Measurements from ENCODE around the gene ADPRHL1.

Gene ADPRHL1

GRCh38 chr13:113415032-113415431 lies 38.3 kb downstream of the ADPRHL1 start:
- no peak for DNase-seq (ENCODE audit: low read depth)

GRCh38 chr13:113414335-113414734 lies 39.0 kb downstream of the ADPRHL1 start:
- DNase-seq (ENCODE audit: low read depth), result no peak

DNA sequence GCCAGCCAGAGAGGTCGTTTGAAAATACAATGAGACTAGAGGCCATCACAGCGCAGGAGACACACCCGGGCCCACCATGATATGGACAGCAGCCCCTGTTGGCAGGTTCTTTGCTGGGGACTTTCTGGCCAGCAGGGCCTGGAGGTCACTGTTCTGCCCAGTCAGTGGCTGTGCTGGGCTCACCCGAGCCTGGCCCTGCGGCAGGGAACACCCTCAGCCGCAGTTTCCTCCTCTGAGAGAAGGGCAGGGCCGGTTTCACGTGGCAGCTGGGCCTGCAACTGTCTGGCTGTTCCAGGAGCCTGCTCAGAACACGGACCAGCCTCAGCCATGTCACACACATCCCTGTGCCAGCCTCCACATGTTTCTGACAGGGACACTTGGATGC lies 39.4 kb downstream of the ADPRHL1 start:
- DNase-seq (ENCODE audit: low read depth), result peak; percentile 56

DNA sequence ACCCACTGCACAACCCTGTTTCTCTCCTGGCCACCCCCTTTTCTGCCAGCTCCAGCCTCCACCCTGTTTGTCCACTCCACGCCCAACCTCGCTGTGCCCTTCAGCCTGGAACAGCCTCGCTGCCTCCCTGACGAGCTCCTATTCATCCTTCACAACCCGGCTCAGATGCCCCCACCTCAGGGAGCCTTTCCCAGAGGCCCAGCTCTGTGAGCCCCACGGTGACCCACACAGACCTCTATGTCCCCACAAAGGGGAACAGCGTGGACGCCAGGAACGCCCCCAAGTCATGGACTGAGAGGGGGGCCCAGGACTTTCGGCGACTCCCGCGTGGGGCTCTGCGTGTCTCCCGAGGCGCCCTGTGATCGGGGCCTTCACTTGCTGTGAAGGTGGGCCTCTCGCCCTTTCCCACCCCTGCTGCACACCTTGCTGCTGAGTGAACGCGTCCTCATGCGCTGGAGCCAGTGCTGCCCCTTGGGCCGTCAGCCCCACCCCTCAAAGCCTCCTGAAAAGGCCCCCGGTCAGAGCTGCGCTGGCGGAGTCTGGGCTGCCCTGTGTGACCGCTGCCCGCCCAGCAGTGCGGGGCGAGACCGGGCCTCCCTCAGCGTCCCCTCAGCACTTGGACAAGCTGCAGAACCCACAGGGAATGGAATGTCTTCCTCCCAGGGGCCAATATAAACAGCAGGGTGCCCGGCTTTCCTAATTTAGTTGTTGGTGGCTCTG lies 40.0 kb downstream of the ADPRHL1 start:
- DNase-seq (ENCODE audit: low read depth), result peak; percentile 50

GRCh38 chr13:113412440-113412839 lies 40.8 kb downstream of the ADPRHL1 start:
- DNase-seq (ENCODE audit: low read depth), result no peak

DNA sequence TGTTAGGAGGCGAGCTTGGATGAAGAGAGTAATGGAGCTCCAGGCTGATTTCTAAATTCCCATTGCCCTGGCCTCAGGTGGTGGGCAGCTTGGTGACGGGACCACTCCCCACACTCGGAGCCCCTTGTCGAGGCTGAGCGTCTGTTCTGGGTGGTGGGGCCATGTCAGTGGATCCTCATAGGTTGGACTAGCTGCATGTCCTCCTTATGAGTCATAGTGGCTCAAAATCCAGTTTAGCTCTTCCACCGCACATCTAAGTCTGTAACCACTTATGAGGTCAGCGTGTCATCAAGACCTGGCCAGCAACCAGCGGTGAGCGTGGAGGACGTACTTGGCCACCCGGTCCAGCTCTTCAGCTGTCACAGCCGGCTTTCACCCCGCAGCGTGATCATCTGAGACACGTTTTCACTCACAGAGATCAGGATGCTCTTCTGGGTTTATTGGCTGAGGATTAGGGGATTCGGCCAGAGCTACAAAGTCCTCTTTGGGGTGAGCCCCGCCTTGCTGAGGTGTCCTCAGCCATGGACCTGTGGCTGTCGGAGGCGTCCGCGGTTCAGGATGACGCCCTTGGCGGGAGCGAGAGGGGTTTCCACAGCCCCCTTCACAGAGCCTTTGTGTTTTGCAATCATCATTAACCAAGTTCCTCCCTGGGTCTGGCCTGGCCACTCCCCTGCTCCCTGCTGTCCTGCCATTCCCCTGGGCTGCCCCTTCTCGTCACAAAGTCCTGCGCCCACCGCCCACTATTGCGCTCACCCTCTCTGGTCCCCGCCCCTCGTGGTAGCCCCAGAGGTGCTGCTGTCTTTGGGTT lies 41.9 kb downstream of the ADPRHL1 start:
- DNase-seq (ENCODE audit: low read depth), result peak; percentile 98

DNA sequence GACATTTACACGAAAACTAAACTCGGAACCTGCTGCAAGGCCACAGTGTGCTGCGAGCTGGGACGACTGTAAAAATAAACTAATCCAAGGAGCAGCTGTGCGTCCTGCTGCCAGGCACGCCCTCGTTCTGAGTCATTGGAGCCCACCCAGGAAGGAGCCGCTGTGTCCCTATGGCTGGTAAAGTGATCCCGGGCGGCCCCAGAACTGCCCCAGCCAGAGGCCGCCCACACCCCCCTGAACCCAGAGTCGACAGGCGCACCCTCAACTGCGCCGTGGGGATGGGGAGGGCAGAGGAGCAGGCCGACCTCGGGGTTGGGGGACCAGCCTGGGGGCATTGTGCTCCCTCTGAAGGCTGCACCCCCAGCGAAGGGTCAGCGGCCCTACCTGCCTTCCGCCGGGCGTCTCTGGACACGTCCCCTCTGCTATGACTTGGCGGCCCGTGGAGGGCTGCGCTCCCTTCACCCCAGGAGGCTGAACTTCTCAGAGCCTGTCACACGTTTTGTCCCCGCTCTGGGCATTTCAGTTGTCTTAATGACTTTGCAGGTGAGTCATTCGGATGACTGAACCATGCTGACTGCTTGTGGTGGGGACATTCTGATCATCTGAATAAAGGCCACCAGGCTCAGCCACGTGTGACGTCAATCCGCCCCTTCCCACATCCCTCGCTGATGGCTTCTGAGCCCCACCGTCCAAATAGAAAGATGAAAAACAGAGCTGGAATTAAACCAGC lies 42.7 kb downstream of the ADPRHL1 start:
- DNase-seq (ENCODE audit: low read depth), result peak; percentile 91

GRCh38 chr13:113408562-113408961 lies 44.7 kb downstream of the ADPRHL1 start:
- no peak for DNase-seq (ENCODE audit: low read depth)

DNA sequence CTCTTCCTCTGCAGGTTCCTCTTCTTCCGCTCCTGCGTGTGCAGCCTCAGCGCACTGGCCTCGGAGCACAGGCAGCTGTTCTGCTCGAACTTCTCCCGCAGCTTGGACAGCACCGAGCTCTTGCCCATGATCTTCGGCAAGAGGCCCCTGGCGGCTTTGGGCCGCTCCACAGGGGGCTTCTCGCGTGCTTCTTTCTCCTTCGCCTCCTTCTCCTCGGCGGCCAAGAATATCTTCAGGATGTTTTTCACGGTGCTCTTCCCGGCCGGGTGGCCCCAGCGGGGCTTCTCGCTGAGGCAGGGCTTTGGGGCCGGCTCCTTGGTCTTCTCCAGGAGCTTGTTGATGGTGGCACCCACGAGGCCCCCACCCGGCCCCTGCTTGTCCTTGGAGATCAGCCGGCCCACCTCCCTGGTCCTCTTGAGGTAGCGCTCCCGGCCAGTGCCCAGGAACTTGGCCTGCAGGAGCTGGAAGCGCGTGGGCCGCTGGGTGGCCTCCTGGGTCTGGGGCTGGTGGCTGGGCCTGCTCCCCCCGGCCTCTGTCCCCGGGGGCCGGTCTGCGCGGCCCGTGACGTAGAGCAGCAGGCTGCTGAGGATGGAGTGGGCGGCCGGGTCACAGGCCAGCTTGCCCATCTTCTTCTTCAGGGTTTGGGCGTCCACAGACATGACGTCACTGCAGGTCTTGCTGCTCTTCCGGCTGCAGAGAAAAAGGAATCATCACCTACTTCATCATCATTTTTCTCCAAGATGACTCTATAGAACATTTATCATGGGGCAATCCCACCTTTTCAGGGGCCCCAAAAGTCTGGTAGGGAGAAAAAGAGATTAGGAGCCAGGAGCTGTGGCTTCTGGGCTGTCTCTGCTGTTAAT lies 45.5 kb downstream of the ADPRHL1 start:
- DNase-seq (ENCODE audit: low read depth), result no peak

DNA sequence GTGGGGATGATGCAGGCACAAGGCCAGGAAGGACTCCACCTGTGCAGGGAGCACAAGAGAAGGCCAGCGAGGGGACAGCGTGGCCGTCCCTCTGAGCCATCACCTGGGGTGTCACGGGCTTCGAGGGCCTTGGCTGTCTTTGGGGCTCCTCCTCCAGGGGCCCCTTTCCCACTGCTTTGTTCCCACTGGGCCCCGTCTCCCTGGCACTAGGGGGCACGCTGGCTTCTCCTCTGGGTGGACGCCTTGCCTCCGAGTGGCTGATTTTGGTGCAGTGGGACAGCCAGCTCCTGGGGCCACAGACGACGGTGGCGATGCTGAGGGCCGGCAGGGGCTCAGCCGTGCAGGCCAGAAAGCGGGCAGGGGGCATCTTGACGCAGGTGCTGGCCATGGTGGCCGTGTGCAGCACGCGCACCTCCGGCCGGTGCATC lies 46.2 kb downstream of the ADPRHL1 start:
- no peak for DNase-seq (ENCODE audit: low read depth)

- DNase-seq (ENCODE audit: low read depth), result no peak
Measured at GRCh38 chr13:113406321-113407102, 46.8 kb downstream of the ADPRHL1 start.

DNA sequence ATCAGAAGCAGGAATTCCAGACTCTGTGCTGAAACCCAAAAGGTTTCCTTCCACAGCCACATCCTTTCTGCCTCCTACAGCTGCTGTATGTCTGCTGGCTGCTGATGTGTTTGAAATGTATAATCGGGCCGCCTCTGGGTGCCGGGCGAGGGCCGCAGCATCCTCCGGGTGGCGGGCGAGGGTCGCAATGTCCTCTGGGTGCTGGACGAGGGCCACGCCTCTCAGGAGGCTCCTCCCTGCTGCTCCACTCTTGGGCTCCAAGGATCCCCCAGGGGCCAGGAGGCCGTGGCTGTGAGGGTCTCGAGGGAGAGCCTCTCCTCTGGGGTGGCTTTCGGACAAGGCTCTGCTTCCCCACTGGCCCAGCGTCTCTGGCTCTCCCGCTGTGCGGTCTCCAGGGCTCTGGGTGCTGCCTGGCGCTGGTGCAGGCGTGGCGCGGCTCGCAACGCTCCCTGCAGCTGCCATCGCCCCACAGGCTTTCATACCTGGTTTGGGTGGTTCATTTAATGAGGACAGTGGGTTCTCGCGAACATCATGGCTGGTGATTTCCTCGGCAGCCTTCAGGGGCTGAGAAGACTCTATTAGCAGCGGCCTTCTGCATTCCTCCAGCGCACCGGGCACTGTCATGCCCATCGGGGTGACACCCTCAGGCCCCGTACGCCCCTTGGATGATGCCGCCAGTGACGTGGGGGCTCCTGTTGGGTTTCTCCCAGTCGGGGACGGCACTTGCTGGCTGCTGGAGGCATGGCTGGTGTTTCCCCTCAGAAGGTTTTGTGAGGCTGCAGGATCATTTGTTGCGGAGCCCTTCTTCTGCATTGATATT lies 47.6 kb downstream of the ADPRHL1 start:
- DNase-seq (ENCODE audit: low read depth), result no peak

DNA sequence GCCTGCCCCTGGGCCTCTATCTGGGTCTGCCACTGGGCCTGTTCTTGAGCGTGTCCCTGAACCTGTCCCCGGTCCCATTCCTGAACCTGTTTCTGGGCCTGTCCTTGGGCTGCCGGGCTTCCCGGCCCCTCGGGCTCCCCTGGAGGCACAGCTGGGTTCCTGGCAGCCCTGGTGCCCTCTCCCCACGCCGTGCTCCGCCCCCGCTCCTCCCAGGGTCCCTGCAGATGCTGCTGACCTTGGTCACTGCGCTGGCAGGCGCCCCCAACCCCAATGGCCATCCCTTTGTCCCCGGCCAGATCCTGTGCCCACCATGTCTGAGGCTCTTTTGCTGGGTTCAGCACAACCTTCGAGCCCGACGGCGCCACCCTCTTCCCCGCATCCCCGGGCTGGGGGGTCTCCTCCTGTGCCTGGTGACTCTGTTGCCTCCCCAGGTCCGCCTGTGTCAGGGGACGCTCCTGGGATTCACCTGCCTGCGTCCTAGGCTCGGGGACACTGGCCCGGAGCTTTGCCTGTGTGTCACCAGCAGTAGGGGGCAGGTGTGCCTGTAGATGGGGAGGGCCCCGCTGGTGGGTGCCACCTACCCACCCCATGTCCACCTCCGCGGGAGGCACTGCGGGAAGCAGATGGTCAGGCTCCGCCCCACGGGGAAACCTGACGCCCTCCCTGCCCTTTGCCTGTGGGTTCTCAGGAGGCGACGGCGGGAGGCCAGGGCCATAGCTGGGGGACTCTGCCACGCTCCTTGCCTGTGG lies 48.4 kb downstream of the ADPRHL1 start:
- no peak for DNase-seq (ENCODE audit: low read depth)

- DNase-seq (ENCODE audit: low read depth), result no peak
Measured at GRCh38 chr13:113404366-113404722, 48.9 kb downstream of the ADPRHL1 start.

GRCh38 chr13:113403255-113404104 lies 49.8 kb downstream of the ADPRHL1 start:
- DNase-seq (ENCODE audit: low read depth), result no peak

- no peak for DNase-seq (ENCODE audit: low read depth)
Measured at GRCh38 chr13:113402471-113403254, 50.6 kb downstream of the ADPRHL1 start.
